CD14-positive monocyte (primary cell): ENCODE results near the gene CIBAR2. TPM values are rescaled to one million over a fixed set of nuclear protein-coding genes. Genes with fewer than 3 reads are reported as not detected.
A peak's percentile ranks its signal among the peaks of the same experiment; 100 is the strongest.

Experiments used
- DNase-seq, 3 donors: peaks; one replicate each; pipeline ENCODE4 v3.0.0-alpha.2; 2011 to 2022
- H2AFZ ChIP-seq: 2 replicates; pipeline ENCODE4 v1.6.0; 2012; ENCODE audit warnings: mild to moderate bottlenecking, low read depth, low read length, inconsistent platforms; ENCODE audit not compliant: insufficient read depth, poor library complexity, severe bottlenecking
- H3K27ac ChIP-seq, 2 donors: 1 replicate in 1 of 2; 2 replicates in 1 of 2; pipeline ENCODE4 v1.5.1; 2012 to 2013; ENCODE audit warnings: low read length in 2 of 2, control low read depth in 1 of 2, inconsistent platforms in 1 of 2, low read depth in 1 of 2, mild to moderate bottlenecking in 1 of 2
- H3K27me3 ChIP-seq, 2 donors: one replicate each; pipeline versions ENCODE4 v1.6.0 to v1.6.1; 2011 to 2013; ENCODE audit warnings: low read length in 2 of 2; ENCODE audit not compliant: control insufficient read depth in 2 of 2, insufficient read depth in 2 of 2
- H3K36me3 ChIP-seq, 2 donors: replicated peaks in 1 of 2; 1 replicate in 1 of 2; 2 replicates in 1 of 2; pipeline versions ENCODE4 v1.5.1 to v1.6.1; 2012 to 2013; ENCODE audit warnings: low read length in 2 of 2, control low read depth in 1 of 2, inconsistent platforms in 1 of 2, mild to moderate bottlenecking in 1 of 2; ENCODE audit not compliant: insufficient read depth in 2 of 2, control insufficient read depth in 1 of 2
- H3K4me1 ChIP-seq, 2 donors: 1 replicate in 1 of 2; 2 replicates in 1 of 2; pipeline versions ENCODE4 v1.5.1 to v1.6.1; 2012 to 2013; ENCODE audit warnings: low read length in 2 of 2, control low read depth in 1 of 2, inconsistent platforms in 1 of 2, mild to moderate bottlenecking in 1 of 2, moderate library complexity in 1 of 2; ENCODE audit not compliant: insufficient read depth in 2 of 2, control insufficient read depth in 1 of 2
- H3K4me2 ChIP-seq: replicated peaks from 2 replicates; pipeline ENCODE3; 2012; ENCODE audit warnings: low read length, moderate library complexity, mild to moderate bottlenecking; ENCODE audit not compliant: poor library complexity, severe bottlenecking; ENCODE audit errors: extremely low read depth
- H3K4me3 ChIP-seq, 3 experiments: fragments of 200-600 bp in 1 of 3; sonication (generic) in 1 of 3; replicated peaks in 1 of 3; 1 replicate in 2 of 3; 2 replicates in 1 of 3; pipeline ENCODE4 v1.5.1; 2011 to 2013; ENCODE audit warnings: low read length in 3 of 3, mild to moderate bottlenecking in 3 of 3, control low read depth in 2 of 3, low read depth in 2 of 3, inconsistent platforms in 1 of 3, moderate library complexity in 1 of 3
- H3K79me2 ChIP-seq: 2 replicates; pipeline ENCODE4 v1.6.0; 2012; ENCODE audit warnings: mild to moderate bottlenecking, control low read depth, inconsistent platforms, low read length, moderate library complexity; ENCODE audit not compliant: insufficient read depth
- H3K9ac ChIP-seq: 2 replicates; pipeline ENCODE4 v1.6.0; 2017; ENCODE audit warnings: low read length, mild to moderate bottlenecking; ENCODE audit not compliant: insufficient read depth, poor library complexity, severe bottlenecking
- H3K9me3 ChIP-seq, 2 donors: replicated peaks in 1 of 2; 1 replicate in 1 of 2; 2 replicates in 1 of 2; pipeline versions ENCODE4 v1.5.1 to v1.6.1; 2012 to 2013; ENCODE audit warnings: low read length in 2 of 2, control low read depth in 1 of 2; ENCODE audit not compliant: control insufficient read depth in 1 of 2, insufficient read depth in 1 of 2
- H4K20me1 ChIP-seq: 2 replicates; pipeline ENCODE4 v1.6.0; 2012; ENCODE audit warnings: mild to moderate bottlenecking, low read length, control low read depth, moderate library complexity; ENCODE audit not compliant: insufficient read depth
- H3K27ac Mint-ChIP-seq, 7 donors: one replicate each; pipeline ENCODE4 v1.8.0; 2020; ENCODE audit warnings: mild to moderate bottlenecking in 7 of 7, mixed read lengths in 7 of 7, moderate library complexity in 6 of 7, inconsistent platforms in 2 of 7
- H3K27me3 Mint-ChIP-seq, 3 donors: one replicate each; pipeline ENCODE4 v1.8.0; 2021 to 2022; ENCODE audit warnings: low read depth in 3 of 3, mild to moderate bottlenecking in 3 of 3, mixed read lengths in 3 of 3, moderate library complexity in 3 of 3, inconsistent platforms in 1 of 3
- H3K36me3 Mint-ChIP-seq, 2 donors: one replicate each; pipeline ENCODE4 v1.8.0; 2020; ENCODE audit warnings: mixed read lengths in 2 of 2, inconsistent platforms in 1 of 2, mild to moderate bottlenecking in 1 of 2
- H3K4me1 Mint-ChIP-seq: one replicate; pipeline ENCODE4 v1.8.0; 2020; ENCODE audit warnings: mild to moderate bottlenecking, mixed read lengths
- H3K4me3 Mint-ChIP-seq, 2 donors: one replicate each; pipeline ENCODE4 v1.8.0; 2020; ENCODE audit warnings: mild to moderate bottlenecking in 2 of 2, mixed read lengths in 2 of 2, moderate library complexity in 1 of 2
- H3K9me3 Mint-ChIP-seq, 7 donors: one replicate each; pipeline ENCODE4 v1.8.0; 2020 to 2022; ENCODE audit warnings: mixed read lengths in 7 of 7, mild to moderate bottlenecking in 6 of 7, moderate library complexity in 6 of 7, inconsistent platforms in 2 of 7
- CTCF ChIP-seq: fragments of 200-600 bp; IDR thresholded peaks from one replicate; pipeline ENCODE4 v1.8.0; 2022; ENCODE audit warnings: antibody characterized with exemption, mild to moderate bottlenecking
- WGBS: methylation state at CpG from one replicate; pipeline ENCODE4 v1.1.5; 2013; ENCODE audit warnings: missing lambda C conversion rate; ENCODE audit not compliant: insufficient coverage; 5-methylcytosine and 5-hydroxymethylcytosine counted together
- intact Hi-C, 2 donors: fragments of 100-400 bp; cut with micrococcal nuclease; formaldehyde crosslinking; loops; one replicate each; pipeline versions ENCODE4 v1.15.0 to v1.15.1; 2023
- polyA minus RNA-seq: library from RNA; depleted of rRNA, polyadenylated mRNA; stranded (reverse); fragments of >200 nt; gene quantifications from 2 replicates; pipeline ENCODE4 v1.2.3, GENCODE V29; 2012
- polyA plus RNA-seq, 3 donors: library from polyadenylated mRNA; depleted of rRNA in 1 of 3; unstranded in 2 of 3; stranded (reverse) in 1 of 3; fragments of 300-500 nt in 2 of 3; fragments of >200 nt in 1 of 3; fragmentation: Illumina TruSeq in 2 of 3; gene quantifications; 1 replicate in 2 of 3; 2 replicates in 1 of 3; pipeline ENCODE4 v1.2.3, GENCODE V29; 2012 to 2021
- total RNA-seq, 12 experiments: library from RNA in 1 of 12; stranded (reverse) in 1 of 12; fragments of 120-200 nt in 1 of 12; gene quantifications; one replicate each; pipeline ENCODE4 v1.2.4 and lab custom pipeline; 2013 to 2026; ENCODE audit warnings: mixed read lengths in 6 of 12, inconsistent platforms in 1 of 12

Gene CIBAR2
- total RNA-seq (2013), result not detected
- polyA plus RNA-seq (not detected), polyA minus RNA-seq (not detected in 2 replicates), total RNA-seq (lab: John Stamatoyannopoulos, UW) (0 to 0.35 (median 0.05) reads per million in 11 experiments)

- no peak within 1 kb of the TSS for H3K27ac ChIP-seq
- H3K4me3 ChIP-seq, result no peak within 1 kb of the TSS
- Mint-ChIP-seq H3K4me3 (no peak within 1 kb of the TSS), H3K9me3 (no peaks in the 10 kb centered on the region), H3K27me3 (peaks cover 2 to 3% (median 3%) of the 10 kb centered on the region in 3 donors), H3K36me3 (no peaks in the 10 kb centered on the region), H3K27ac (no peak within 1 kb of the TSS), H3K4me1 (peaks cover 14% of the 10 kb centered on the region)
- no peaks in the 10 kb centered on the region for H3K27me3 ChIP-seq
- H3K4me2 ChIP-seq, result no peak within 1 kb of the TSS
- no peak for TF ChIP-seq CTCF
- H4K20me1 ChIP-seq, result no peaks in the 10 kb centered on the region
- H3K36me3 ChIP-seq, result no peaks in the 10 kb centered on the region
- intact Hi-C loops, result no loop called here
- WGBS, result 94% methylated on average over 13 of the region's 15 CpGs
- H3K4me1 ChIP-seq, result peaks cover 7 to 20% of the 10 kb centered on the region in 2 donors
- no peak within 1 kb of the TSS for H3K9ac ChIP-seq
- no peak within 1 kb of the TSS for H2AFZ ChIP-seq
- no peak for DNase-seq
- no peaks in the 10 kb centered on the region for H3K79me2 ChIP-seq
- no peaks in the 10 kb centered on the region for H3K9me3 ChIP-seq
These were observed at the start of gene CIBAR2 for GRCh38 chr16:85112364-85112763. CIBAR2 (minus strand) TSS chr16:85112472; CDS start chr16:85112352, 120 bp downstream.

GRCh38 chr16:85159179-85159980 is 47.1 kb upstream of the CIBAR2 start:
- Histone ChIP-seq H3K27ac (no peak overlapping the region), H3K4me1 (peaks cover 26 to 28% of the 10 kb centered on the region in 2 donors), H3K79me2 (no peaks in the 10 kb centered on the region), H3K9ac (no peak overlapping the region), H3K9me3 (no peaks in the 10 kb centered on the region), H3K4me3 (no peak overlapping the region), H4K20me1 (no peaks in the 10 kb centered on the region), H3K36me3 (no peaks in the 10 kb centered on the region), H3K27me3 (no peaks in the 10 kb centered on the region), H3K4me2 (no peak overlapping the region), H2AFZ (peak overlapping the region; percentile 82)
- Mint-ChIP-seq H3K36me3 (peaks cover 0 to 4% of the 10 kb centered on the region in 2 donors), H3K4me3 (no peak overlapping the region), H3K27me3 (peaks cover 3 to 10% (median 7%) of the 10 kb centered on the region in 3 donors), H3K9me3 (no peaks in the 10 kb centered on the region), H3K27ac (peak overlapping the region in 2 of 7 donors; percentile 5 to 25), H3K4me1 (peaks cover 32% of the 10 kb centered on the region)
- no peak for DNase-seq
- TF ChIP-seq CTCF, result no peak
- intact Hi-C loops, result loop anchor here in 1 of 2 donors (5.0 kb wide), 1 partner anchor 42 kb away; no protein-coding TSS in a partner anchor
- 49% methylated on average over 10 of the region's 13 CpGs for WGBS
